Left colon (tissue), 2 donors: ENCODE measurements around the gene GPR156. TPM values are rescaled to one million over a fixed set of nuclear protein-coding genes. Genes with fewer than 3 reads are reported as not detected.
"Not testable (repeated sequence)": the region's sequence is repeated elsewhere in the genome, so short reads cannot be mapped to it uniquely, and the experiment has no call there.

Source experiments
- ATAC-seq: fragments of 200-7000 bp; cut with Tn5 transposase; one replicate; pipeline ENCODE4 v1.9.1; 2020; ENCODE audit warnings: mild to moderate bottlenecking, moderate library complexity
- DNase-seq, 2 donors: peaks; one replicate each; pipeline ENCODE4 v3.0.0-alpha.2; 2020
- intact Hi-C, 2 donors: fragments of 100-400 bp; cut with DNase I in 1 of 2; cut with micrococcal nuclease in 1 of 2; formaldehyde crosslinking; loops; one replicate each; pipeline versions ENCODE4 v1.11.2 to v1.14.0; 2022; cut with DNase I, micrococcal nuclease
- total RNA-seq, 2 donors: library from RNA; stranded (reverse); fragmentation: NEBNext Ultra II Directional; extraction: Animal tissue kit (Norgen Biotek cat#: 25700); gene quantifications; one replicate each; pipeline ENCODE4 v1.2.1, GENCODE V29; 2021
- donor health status: DM: no; HTN: no; CAD: no.
- donor health status: DM: yes; HTN: yes; CAD: no.

Gene GPR156
- total RNA-seq, 2 donors from 2014 or later: 0.22 TPM; not detected in 1

DNA sequence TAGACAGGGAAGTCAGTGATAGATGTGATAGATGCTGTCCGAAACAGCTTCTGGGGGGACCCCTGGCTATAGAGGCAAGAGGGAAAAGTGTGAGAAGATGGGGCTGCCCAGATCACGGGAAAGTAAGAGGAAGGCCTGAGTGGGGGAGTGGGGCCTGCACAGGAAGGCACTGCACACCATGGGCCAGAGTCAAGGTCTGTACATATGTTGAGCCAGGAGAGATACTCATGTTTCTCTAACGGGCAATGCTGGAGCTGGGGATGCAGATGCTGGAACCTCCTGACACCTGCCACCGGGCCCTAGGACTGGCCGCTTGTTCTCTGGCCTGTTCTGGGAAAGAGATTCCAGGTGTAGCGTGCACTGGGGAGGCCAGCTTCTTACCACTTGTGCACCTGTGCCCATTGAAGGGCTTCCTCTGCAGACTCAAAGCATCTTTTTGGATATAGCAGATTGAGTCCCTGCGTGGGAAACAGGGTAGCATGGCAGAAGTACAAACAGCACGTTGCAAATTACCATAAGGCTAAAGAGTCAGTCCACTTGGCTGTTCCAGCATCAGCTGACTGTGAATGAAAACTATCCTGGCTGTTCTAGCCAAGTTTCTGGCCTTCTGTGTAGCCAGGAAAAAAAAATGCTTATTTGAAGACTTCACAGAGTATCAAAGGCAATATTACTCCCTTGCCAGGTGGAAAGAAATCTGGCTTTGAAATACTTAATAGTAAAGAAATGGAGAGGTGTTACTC lies 113.7 kb downstream of the GPR156 start:
- ATAC-seq (no peak), DNase-seq (no peak)

DNA sequence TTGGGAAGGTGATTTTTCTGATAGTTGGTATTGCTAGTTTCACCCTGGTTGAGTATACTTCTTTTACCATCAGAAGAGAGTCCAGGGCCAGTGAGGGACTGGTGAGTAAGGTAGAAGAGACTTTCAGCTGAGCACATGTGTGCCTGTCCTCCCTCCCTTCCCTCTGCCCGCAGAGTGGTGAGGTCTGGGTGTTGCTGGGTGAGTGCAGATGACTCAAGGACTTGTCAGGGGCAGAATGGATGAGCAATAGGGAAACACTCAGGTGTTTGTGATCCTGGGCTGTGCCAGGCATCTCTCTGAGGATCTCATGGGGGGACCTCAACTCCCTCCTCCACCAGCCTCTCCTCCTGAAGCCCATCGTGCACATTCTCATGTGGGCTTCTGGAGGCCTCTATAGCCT lies 114.8 kb downstream of the GPR156 start:
- intact Hi-C loops: no loop called here
- ATAC-seq (no peak), DNase-seq (no peak)

More for the DNA sequence above, 113.7 kb downstream of the GPR156 start:
- intact Hi-C loops: no loop called here

DNA sequence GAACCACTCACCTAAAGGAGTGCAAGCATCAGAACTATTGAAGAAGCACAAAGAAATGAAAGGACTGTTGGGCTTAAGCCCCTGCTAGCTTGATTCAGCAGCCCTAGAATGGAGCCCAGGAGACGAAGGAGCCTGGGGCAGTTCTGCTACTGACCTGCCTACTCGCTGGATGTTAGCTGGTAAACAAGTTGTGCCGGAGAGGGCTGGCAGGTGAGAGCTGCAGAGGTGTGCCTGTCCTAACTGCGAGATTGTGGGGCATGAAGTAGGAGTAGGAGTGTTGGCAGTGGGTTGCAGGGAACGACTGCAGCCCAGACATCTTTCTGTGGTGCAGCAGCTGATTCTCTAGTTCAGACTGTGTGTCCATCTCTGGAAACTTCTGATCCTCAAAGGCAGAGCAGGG lies 115.6 kb downstream of the GPR156 start:
- no peak for ATAC-seq
- intact Hi-C loops: no loop called here
- no peak for DNase-seq

DNA sequence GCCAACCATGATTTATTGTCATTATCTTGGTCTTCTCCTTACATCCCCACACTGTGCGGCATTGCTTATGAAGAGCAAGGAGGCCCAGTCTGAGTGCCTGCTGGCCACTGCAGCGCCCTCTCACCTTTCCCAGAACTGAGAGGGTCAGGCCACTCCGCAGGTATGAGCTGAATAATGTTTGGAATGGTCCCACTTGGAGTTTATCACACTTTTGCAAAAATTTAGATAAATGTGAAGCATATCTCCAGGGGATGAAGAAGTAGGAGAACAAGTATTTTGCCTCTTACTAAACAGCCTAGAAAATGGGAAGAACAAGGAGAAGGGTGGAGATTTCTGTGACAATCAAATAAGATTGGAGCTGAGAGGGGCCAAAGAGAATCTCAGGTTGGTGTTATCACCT lies 116.4 kb downstream of the GPR156 start:
- DNase-seq (no peak), ATAC-seq (no peak)
- intact Hi-C loops: no loop called here

DNA sequence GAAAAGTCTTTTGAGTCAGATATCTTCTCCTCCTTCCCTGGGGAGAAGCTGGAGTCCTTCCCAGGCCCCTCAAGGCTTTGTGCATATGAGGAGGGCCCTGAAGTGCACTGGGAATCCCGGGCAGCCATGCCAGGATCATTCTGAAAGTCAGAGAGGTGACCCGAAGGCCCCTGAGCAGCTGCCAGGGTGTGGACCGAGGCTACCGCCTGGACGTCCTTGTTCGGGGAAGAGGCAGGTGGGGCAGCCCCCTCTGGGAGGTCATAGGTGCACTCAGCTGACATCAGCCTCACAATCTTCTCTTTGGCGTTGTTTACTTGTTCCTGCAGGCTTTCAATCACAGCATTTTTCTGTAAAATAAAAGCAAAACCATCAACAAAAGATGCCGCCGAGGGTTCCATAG lies 117.0 kb downstream of the GPR156 start:
- DNase-seq (no peak), ATAC-seq (no peak)

DNA sequence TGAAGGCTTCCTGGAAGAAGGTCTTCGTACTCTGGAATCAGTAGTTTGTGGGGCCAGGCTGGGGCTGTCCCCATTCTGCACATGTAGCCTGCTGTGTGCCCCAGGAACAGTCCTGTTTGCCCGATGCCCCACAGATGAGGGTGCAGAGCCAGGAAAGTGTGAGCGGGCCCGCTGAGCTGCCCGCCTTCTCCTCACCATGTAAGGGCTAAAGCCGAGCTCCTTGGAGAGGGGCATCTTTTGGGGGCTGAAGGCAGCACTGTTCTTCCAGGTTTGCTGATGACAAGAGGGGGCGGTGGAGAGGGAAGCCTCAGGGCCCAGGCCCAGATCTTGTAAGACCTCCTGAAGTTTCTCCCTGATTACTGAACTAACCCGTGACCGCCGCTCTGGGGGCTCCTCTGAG lies 117.5 kb downstream of the GPR156 start:
- DNase-seq (no peak), ATAC-seq (no peak)
- intact Hi-C loops: no loop called here

More for the DNA sequence above, 117.0 kb downstream of the GPR156 start:
- intact Hi-C loops: no loop called here

DNA sequence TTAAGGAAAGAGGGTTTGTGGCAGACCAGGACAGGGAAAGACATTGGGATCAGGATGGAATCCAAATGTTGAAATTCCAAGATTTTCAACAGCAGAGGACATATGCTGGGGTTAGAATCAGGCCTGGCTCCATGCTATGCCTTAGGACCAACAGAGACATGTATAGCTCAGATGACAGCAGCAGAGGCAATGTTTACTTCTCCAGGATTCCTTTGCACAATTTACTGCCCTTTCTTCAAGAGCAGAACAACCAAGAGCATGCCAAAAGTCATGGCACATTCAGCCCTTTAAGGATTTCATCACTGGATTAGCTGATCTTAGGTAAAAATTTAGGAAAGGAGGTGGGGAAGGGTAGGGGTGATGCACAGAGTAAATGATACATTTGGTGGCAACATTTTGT lies 121.2 kb downstream of the GPR156 start:
- no peak for ATAC-seq
- DNase-seq: no peak
- intact Hi-C loops: no loop called here

DNA sequence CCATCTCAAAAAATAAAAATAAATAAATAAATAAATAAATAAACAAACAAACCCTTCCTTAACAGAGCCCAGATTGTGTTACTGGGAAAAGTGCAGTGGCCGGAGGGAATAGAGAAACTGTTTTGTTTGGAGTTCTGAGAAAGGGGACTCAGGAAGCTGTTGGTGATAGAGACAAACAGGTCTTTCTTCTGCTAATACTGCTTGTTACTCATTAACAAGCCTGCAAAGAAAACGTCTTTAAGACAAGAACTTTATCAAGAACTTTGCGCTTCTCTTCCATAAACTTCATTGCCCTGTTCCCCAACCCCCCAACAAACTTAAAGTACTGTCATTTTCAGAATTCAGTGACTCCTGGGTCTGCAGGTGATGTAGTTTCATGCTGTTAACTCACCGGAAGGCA lies 122.0 kb downstream of the GPR156 start:
- intact Hi-C loops: no loop called here
- peak; percentile 63 for ATAC-seq
- no peak for DNase-seq

DNA sequence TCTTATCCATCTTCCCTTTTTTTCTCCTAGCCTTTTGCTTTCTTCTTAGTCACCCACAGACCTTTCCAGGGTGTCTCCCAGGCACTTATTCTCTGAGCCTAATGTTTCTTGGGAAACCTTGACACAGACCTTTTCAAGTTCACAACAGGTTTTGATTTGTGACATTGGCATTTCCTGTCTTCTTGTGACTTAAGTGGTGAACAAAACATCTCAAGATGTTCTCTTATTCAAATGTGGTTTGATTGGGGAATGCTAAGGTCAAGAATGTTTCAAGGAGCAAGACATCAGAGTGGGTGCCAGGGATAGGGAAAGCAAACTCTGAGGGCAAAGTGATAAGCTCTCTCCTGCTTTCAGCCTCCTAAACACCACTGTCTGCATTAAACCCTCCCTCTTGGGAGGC lies 122.6 kb downstream of the GPR156 start:
- DNase-seq: no peak
- ATAC-seq: no peak
- intact Hi-C loops: no loop called here

DNA sequence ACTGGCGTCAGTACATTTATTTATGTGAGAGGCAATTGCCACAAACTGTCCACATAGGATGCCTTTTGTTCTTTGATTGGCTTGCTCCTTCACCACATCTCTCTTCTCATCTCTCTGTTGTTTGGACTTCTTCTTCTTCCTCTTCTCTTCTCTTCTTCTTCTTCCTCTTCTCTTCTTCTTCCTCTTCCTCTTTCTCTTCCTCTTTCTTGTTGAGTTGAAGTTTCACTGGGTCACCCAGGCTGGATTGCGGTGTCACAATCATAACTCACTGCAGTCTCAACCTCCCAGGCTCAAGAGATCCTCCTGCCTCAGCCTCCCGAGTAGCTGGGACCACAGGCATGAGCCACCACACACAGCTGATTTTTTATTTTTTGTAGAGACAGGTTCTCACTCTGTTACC lies 123.1 kb downstream of the GPR156 start:
- intact Hi-C loops: no loop called here
- DNase-seq (no peak), ATAC-seq (no peak)

DNA sequence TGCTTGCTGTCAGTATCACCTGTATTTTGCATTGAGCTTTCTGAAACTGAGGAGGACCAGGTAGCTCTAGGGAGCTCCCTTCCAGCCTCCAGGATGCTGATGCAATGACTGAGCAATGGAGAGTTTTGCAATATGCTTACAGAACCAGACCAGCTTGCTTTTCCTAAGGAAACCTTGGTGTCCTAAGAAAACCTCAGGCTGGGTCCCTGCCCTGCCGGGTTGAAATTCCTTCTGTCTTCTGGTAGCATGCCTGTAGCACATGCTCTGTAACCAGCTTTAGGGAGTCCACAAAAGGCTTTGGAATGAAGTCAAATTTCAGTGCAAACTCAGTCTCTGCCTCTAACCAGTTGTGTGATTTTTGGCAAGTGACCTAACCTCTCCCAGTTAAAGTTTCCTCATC lies 125.0 kb downstream of the GPR156 start:
- ATAC-seq (peak; percentile 11), DNase-seq (peak in 1 of 2 donors; percentile 39)
- intact Hi-C loops: no loop called here

DNA sequence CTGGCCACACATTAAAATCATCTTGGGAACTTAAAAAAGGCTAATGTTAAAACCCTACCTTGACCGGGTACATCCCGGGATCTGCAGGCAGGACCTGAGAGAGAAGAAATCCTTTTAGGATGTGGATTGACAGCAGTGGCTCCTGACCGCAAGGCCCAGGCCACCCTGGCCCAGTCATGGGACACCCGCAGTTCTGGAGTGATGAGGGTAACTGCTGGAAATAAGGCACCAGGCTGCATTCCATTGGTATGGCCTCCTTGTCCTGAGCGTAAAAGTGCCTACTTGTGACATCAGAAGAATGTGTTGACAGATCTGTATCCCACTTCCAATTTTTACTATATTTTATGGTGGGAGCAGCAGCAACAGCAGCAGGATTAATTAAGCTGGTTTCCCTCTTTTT lies 127.3 kb downstream of the GPR156 start:
- no peak for ATAC-seq
- no peak for DNase-seq
- intact Hi-C loops: no loop called here

DNA sequence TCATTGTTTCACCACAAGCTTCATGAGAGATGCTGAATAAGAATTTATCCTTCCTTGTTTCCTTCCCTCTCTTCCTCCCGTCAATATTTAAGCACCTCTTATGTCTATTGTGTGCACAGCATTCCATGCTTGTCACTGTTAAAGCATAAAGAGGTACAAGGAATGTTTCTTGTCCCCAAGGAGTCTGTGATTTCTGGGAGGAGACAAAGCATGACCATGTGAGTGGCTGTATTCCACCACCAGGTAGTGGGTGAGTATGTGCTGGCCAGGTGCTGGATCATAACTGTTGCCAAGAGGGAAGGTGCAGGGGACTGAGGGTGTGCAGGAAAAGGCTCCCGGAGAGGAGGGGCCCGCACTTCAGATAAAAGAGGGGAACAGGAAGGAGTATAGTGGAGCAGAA lies 127.9 kb downstream of the GPR156 start:
- DNase-seq (no peak), ATAC-seq (no peak)
- intact Hi-C loops: no loop called here

DNA sequence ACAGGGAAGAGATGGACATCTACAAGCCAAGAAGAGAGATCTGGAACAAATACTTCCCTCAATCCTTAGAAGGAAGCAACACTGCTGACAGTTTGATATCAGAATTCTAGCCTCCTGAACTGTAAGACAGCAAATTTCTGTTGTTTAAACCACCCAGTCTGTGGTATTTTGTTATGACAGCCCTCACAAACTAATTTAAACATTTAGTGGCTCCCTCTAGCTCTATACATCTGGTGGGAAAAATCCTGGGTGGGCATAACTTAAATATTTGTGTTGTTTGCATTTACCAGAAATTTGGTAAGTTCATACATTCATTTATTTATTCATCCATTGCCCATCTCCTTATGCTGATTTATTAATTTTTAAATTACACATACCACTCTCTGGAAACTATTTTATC lies 128.3 kb downstream of the GPR156 start:
- ATAC-seq: no peak
- intact Hi-C loops: no loop called here
- no peak for DNase-seq

DNA sequence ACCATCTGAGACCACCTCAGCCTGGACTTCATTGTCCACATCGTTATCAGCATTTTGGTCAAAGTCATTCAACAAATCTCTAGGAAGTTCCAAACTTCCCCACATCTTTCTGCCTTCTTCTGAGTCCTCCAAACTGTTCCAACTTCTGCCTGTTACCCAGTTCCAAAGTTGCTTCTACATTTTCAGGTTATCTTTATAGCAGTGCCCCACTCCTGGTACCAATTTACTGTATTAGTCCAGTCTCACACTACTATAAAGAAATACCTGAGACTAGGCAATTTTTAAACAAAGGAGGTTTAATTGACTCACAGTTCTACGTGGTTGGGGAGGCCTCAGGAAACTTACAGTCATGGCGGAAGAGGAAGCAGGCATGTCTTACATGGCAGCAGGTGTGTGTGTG lies 129.3 kb downstream of the GPR156 start:
- DNase-seq, ATAC-seq, intact Hi-C loops: not testable (repeated sequence)

DNA sequence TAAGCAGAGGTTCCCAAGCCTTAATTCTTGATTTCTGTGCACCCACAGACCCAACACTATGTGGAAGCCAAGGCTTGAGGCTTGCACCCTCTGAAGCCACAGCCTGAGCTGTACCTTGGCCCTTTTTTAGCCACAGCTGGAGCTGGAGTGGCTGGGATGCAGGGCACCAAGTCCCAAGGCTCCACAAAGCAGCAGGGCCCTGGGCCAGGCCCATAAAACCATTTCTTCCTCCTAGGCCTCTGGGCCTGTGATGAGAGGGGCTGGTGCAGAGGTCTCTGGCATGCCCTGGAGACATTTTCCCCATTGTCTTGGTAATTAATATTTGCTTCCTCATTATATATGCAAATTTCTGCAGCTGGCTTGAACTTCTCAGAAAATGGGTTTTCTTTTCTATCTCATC lies 129.9 kb downstream of the GPR156 start:
- DNase-seq: no peak
- intact Hi-C loops: no loop called here
- no peak for ATAC-seq

DNA sequence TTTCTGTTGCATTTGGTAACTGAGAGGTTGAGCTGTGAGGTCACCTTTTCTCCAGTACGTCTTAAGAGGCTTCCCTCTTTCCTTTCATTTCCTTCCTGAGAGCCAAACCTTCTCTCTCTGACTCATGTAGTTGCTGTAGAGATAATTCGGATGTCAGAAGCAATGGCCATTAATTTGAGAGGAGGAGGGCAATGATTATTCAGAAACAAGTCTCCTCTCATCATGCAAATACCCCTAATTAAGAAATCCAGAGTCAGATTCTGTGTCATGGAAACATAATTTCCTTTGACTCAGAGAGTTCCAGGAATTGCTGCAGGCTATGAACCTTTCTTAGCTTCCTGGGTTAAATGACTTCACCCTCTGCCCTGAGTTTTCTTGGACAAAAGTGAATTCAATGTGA lies 131.7 kb downstream of the GPR156 start:
- DNase-seq: no peak
- ATAC-seq: no peak
- intact Hi-C loops: no loop called here

DNA sequence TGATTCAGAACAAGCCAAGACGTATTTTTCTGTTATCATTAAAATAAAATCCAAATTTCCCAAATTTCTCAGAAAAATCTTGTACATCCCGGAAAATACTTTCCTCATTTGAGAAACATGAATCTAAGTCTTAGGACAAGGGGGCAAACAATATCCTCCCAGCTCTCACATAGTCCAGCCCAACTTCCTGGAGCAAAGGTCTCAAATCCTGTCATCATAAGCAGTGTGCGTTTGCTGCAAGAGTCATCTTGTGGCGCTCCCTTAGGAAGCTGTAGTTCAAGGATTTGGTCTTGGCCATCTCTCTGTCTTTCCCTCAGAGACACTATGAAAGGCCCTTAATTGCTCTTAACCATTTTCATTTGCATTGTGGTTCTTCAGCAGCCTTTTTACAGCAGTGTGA lies 133.2 kb downstream of the GPR156 start:
- DNase-seq: peak in 1 of 2 donors; percentile 34
- peak; percentile 77 for ATAC-seq
- intact Hi-C loops: no loop called here

DNA sequence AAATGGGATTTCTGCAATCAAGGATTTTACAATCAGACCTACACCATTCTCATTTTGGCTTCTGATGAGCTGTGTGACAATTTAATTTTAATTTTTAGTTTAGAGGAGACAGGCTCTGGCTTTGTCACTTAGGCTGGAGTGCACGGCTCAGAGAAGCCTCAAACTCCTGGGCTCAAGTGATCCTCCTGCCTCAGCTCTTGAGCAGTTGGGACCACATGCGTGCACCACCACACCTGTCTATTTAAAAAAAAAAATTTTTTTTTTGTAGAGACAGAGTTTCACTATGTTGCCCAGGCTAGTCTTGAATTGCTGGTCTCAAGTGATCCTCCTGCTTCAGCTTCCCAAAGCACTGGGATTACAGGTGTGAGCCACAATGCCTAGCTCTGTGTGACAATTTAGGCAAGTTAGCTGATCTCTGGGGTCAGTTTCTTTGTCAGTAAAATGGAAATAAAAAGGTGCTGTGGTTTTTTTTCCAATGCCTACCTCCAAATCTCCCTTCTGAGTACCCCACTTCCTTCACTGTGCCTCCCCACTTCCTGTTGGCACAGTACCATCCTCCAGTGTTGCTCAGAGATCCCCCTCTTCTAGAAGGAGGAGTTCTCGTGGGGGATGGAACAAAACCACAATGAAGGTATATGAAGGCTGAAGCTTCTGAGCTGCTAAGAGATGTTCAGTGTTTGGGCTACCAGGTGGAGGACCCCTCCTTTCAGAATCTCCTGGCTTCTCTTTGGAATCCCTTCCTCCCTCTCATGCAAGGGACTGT lies 136.7 kb downstream of the GPR156 start:
- DNase-seq: no peak
- ATAC-seq: no peak
- intact Hi-C loops: no loop called here

DNA sequence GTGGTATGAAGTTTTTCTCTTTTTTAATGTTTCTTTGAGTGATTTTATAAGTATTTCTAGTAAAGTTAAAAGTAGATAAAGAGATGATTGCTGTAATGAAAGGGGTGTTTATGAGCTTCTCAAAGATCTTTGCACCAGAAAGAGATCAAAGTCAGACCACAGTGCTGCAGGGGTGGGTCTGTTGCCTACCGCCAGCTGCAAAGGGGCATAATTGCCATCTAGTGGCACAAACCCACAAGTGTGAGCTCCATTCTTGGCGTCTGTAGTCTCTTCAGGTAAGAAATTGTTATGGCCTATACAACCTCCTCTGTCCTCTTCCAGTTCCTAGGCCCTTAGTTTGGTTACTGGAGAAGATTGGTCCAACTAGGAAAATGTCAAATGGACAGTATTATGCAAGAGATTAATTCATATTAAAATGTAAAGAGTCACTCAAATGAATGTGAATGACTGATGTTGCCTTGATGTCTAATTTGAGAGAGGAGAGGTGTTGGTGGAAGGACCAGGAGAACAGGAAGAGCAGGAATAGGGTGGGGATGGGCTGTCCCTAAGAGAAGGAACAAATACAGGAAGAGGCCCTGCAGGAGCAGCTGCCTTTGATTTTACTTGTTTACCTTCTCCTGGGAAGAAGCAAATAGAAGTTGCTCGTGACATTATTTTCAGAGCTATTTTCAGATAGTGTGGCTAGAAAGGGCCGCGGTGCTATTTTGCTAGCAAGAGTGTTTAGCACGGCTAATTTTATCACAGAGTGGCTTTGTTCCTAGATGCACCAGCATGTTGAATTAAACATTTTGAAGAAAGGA lies 137.8 kb downstream of the GPR156 start:
- peak; percentile 42 to 63 for DNase-seq
- peak; percentile 95 for ATAC-seq
- intact Hi-C loops: no loop called here
